GM23338 (cell line): ENCODE data around the gene INTS2. TPM values are rescaled to one million over a fixed set of nuclear protein-coding genes. Genes with fewer than 3 reads are reported as not detected.

Experiments used
- ATAC-seq: fragments of 200-7000 bp; cut with Tn5 transposase; 3 replicates; pipeline ENCODE4 v1.9.1; 2020
- DNase-seq: peaks from one replicate; pipeline ENCODE4 v3.0.0-alpha.2; 2015; ENCODE audit warnings: low spot score
- H2AFZ ChIP-seq: fragments of 200-600 bp; sonication (generic); 2 replicates; pipeline ENCODE4 v1.8.0; 2016; ENCODE audit warnings: antibody characterized with exemption, mild to moderate bottlenecking, moderate library complexity
- H3F3A ChIP-seq: fragments of 200-600 bp; sonication (generic); replicated peaks from 2 replicates; pipeline ENCODE4 v1.8.0; 2017; ENCODE audit warnings: antibody characterized with exemption, mixed run types, low read depth
- H3K27ac ChIP-seq: fragments of 200-600 bp; sonication (generic); 2 replicates; pipeline ENCODE4 v1.6.1; 2016; ENCODE audit warnings: low read depth
- H3K27me3 ChIP-seq: fragments of 200-600 bp; sonication (generic); 2 replicates; pipeline ENCODE4 v1.8.0; 2016; ENCODE audit warnings: mild to moderate bottlenecking, mixed run types, moderate library complexity; ENCODE audit not compliant: insufficient read depth
- H3K36me3 ChIP-seq: fragments of 200-600 bp; sonication (generic); 2 replicates; pipeline ENCODE4 v1.8.0; 2016; ENCODE audit warnings: mild to moderate bottlenecking; ENCODE audit not compliant: insufficient read depth
- H3K4me1 ChIP-seq: fragments of 200-600 bp; sonication (generic); 2 replicates; pipeline ENCODE4 v1.8.0; 2016; ENCODE audit warnings: mild to moderate bottlenecking, moderate library complexity; ENCODE audit not compliant: insufficient read depth
- H3K4me2 ChIP-seq: fragments of 200-600 bp; sonication (generic); 2 replicates; pipeline ENCODE4 v1.7.1; 2017; ENCODE audit warnings: mixed run types
- H3K4me3 ChIP-seq: fragments of 200-600 bp; sonication (generic); 2 replicates; pipeline ENCODE4 v1.6.1; 2016; ENCODE audit warnings: mixed run types
- H3K79me2 ChIP-seq: fragments of 200-600 bp; sonication (generic); replicated peaks from 2 replicates; pipeline ENCODE4 v1.8.0; 2017; ENCODE audit warnings: mild to moderate bottlenecking; ENCODE audit not compliant: insufficient read depth
- H3K9me2 ChIP-seq: fragments of 200-600 bp; sonication (generic); 2 replicates; pipeline ENCODE4 v1.8.0; 2017; ENCODE audit not compliant: insufficient read depth
- H4K20me1 ChIP-seq: fragments of 200-600 bp; sonication (generic); replicated peaks from 2 replicates; pipeline ENCODE4 v1.8.0; 2017; ENCODE audit warnings: mild to moderate bottlenecking; ENCODE audit not compliant: insufficient read depth
- H3K27ac Mint-ChIP-seq: 2 replicates; pipeline ENCODE4 v1.8.0; 2020; ENCODE audit warnings: inconsistent platforms, mild to moderate bottlenecking, moderate library complexity, mixed read lengths
- H3K27me3 Mint-ChIP-seq: 3 replicates; pipeline ENCODE4 v1.8.0; 2022; ENCODE audit warnings: low read depth, mild to moderate bottlenecking, moderate library complexity, mixed read lengths, inconsistent platforms; ENCODE audit not compliant: insufficient read depth, poor library complexity
- H3K36me3 Mint-ChIP-seq: 3 replicates; pipeline ENCODE4 v1.8.0; 2021; ENCODE audit warnings: low read depth, mild to moderate bottlenecking, inconsistent platforms, moderate library complexity, mixed read lengths
- H3K4me1 Mint-ChIP-seq: 3 replicates; pipeline ENCODE4 v1.8.0; 2020; ENCODE audit warnings: mild to moderate bottlenecking, inconsistent platforms, mixed read lengths
- H3K4me3 Mint-ChIP-seq: 3 replicates; pipeline ENCODE4 v1.8.0; 2021; ENCODE audit warnings: moderate library complexity, mild to moderate bottlenecking, inconsistent platforms, mixed read lengths
- H3K9me3 Mint-ChIP-seq: 3 replicates; pipeline ENCODE4 v1.8.0; 2020; ENCODE audit warnings: moderate library complexity, mild to moderate bottlenecking, inconsistent platforms, mixed read lengths
- CREB1 ChIP-seq: fragments of 250-450 bp; sonication (Bioruptor Pico); IDR thresholded peaks from 2 replicates; pipeline ENCODE4 v1.5.0; 2020; ENCODE audit warnings: low read depth, mild to moderate bottlenecking, moderate library complexity
- EZH2 ChIP-seq: fragments of 200-600 bp; sonication (generic); IDR thresholded peaks from one replicate; pipeline ENCODE4 v1.8.0; 2017; ENCODE audit warnings: antibody characterized with exemption, mild to moderate bottlenecking, low read depth; ENCODE audit not compliant: unreplicated experiment
- EZH2phosphoT487 ChIP-seq: fragments of 200-600 bp; sonication (generic); IDR thresholded peaks from one replicate; pipeline ENCODE4 v1.8.1; 2018; ENCODE audit warnings: antibody characterized with exemption; ENCODE audit not compliant: unreplicated experiment
- JUNB ChIP-seq: IDR thresholded peaks from one replicate; pipeline ENCODE4 v1.6.1; 2016; ENCODE audit warnings: antibody characterized with exemption; ENCODE audit not compliant: unreplicated experiment
- POLR2AphosphoS5 ChIP-seq: IDR thresholded peaks from 2 replicates; pipeline ENCODE4 v1.6.1; 2016; ENCODE audit warnings: antibody characterized with exemption, low read depth
- REST ChIP-seq: IDR thresholded peaks from one replicate; pipeline ENCODE4 v1.6.1; 2018; ENCODE audit warnings: antibody characterized with exemption; ENCODE audit not compliant: unreplicated experiment
- STAT1 ChIP-seq: IDR thresholded peaks from one replicate; pipeline ENCODE4 v1.6.1; 2016; ENCODE audit warnings: antibody characterized with exemption; ENCODE audit not compliant: unreplicated experiment
- ZNF114 ChIP-seq: fragments of 250-450 bp; sonication (Bioruptor Pico); IDR thresholded peaks from 2 replicates; pipeline ENCODE4 v1.5.0; 2020; ENCODE audit warnings: mild to moderate bottlenecking, moderate library complexity
- ZNF331 ChIP-seq: fragments of 250-450 bp; sonication (Bioruptor Pico); IDR thresholded peaks from 2 replicates; pipeline ENCODE4 v1.5.0; 2020; ENCODE audit warnings: low read depth, mild to moderate bottlenecking, moderate library complexity
- polyA plus RNA-seq: library from polyadenylated mRNA; unstranded; fragments of >200 nt; fragmentation: Nextera tagmentation; extraction: Ambion mirVana; gene quantifications from 2 replicates; pipeline ENCODE4 v1.2.1, GENCODE V29; 2016
- total RNA-seq: library from RNA; depleted of rRNA; stranded (reverse); fragments of >200 nt; shearing (Covaris generic); gene quantifications from 2 replicates; pipeline ENCODE4 v1.2.3, GENCODE V29; 2014
- TF ChIP-seq, protein P1 (sequence below), 2 experiments: fragments of 200-600 bp in 1 of 2; sonication (generic) in 1 of 2; conservative IDR thresholded peaks; 2 replicates each; pipeline versions ENCODE4 v1.5.1 to v1.6.1; 2016 to 2017; ENCODE audit warnings: antibody characterized with exemption in 2 of 2, low read depth in 2 of 2, mild to moderate bottlenecking in 2 of 2, moderate library complexity in 1 of 2

The INTS2 gene
- total and polyA plus RNA-seq, 2 experiments from 2014 or later: 5.9 to 31.6 TPM

GRCh38 chr17:61955619-61956018 lies 27.8 kb upstream of the INTS2 start:
- H3K27ac Mint-ChIP-seq: no peak overlapping the region

DNA sequence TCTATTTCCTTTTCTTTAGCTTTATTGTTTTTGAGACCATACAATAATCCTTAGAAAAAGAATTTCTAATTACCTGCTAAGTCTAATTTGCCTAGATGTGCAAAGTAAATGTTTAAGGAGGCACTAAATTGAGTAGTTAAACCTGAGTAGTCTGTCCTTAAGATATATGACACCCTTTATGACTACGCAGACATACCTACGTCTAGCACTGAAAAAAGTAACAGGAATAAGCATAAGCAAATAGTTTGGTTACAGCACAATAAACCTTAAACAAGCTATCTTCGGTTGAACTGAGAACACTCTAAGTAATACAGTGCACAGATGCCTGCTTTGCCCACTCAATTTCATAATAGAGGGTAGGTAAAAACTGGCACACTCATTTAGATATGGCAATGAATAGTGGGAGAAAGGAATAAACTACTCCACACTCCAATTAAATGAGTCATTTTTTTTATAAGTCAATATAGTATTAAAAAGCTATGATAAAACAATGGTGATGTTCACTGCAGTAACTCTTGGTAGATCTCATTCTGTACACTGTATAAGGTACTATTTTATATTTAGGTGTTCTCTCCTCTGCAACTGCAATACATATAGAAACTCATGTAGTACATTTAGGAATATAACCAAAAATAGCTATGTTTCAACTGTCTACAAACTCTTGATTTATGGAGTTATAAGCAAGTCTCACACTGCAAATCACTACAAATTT lies 19.7 kb upstream of the INTS2 start:
- Mint-ChIP-seq H3K36me3 (peaks cover 64% of the 10 kb centered on the region), H3K4me1 (no peaks in the 10 kb centered on the region), H3K27me3 (no peaks in the 10 kb centered on the region), H3K9me3 (no peaks in the 10 kb centered on the region), H3K4me3 (no peak overlapping the region), H3K27ac (no peak overlapping the region)
- TF ChIP-seq ZNF114 (CRISPR knock-in tag): no peak
- TF ChIP-seq EZH2phosphoT487: no peak
- no peak for TF ChIP-seq ZNF331 (CRISPR knock-in tag)
- TF ChIP-seq REST: no peak
- TF ChIP-seq, protein P1, sequence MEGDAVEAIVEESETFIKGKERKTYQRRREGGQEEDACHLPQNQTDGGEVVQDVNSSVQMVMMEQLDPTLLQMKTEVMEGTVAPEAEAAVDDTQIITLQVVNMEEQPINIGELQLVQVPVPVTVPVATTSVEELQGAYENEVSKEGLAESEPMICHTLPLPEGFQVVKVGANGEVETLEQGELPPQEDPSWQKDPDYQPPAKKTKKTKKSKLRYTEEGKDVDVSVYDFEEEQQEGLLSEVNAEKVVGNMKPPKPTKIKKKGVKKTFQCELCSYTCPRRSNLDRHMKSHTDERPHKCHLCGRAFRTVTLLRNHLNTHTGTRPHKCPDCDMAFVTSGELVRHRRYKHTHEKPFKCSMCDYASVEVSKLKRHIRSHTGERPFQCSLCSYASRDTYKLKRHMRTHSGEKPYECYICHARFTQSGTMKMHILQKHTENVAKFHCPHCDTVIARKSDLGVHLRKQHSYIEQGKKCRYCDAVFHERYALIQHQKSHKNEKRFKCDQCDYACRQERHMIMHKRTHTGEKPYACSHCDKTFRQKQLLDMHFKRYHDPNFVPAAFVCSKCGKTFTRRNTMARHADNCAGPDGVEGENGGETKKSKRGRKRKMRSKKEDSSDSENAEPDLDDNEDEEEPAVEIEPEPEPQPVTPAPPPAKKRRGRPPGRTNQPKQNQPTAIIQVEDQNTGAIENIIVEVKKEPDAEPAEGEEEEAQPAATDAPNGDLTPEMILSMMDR (conservative IDR thresholded peaks at IDR 0.05; ENCODE audit: low read depth in 2 of 2): no peak
- no peak for TF ChIP-seq POLR2AphosphoS5
- no peak for TF ChIP-seq EZH2
- H3K4me2 ChIP-seq: no peak overlapping the region
- H3K27ac ChIP-seq: no peak overlapping the region; the same call in 1 of the 2 replicates
- H3K4me3 ChIP-seq: no peak overlapping the region
- DNase-seq (no peak), ATAC-seq (no peak)
- no peak overlapping the region for H2AFZ ChIP-seq
- H3K4me1 ChIP-seq: no peaks in the 10 kb centered on the region
- H3K36me3 ChIP-seq: peaks cover 50% of the 10 kb centered on the region
- H3K9me2 ChIP-seq: no peaks in the 10 kb centered on the region
- H3K27me3 ChIP-seq: no peaks in the 10 kb centered on the region
- H3K79me2 ChIP-seq: no peaks in the 10 kb centered on the region
- no peaks in the 10 kb centered on the region for H3F3A ChIP-seq
- no peaks in the 10 kb centered on the region for H4K20me1 ChIP-seq

More at GRCh38 chr17:61955619-61956018, 27.8 kb upstream of the INTS2 start:
- H3K36me3 ChIP-seq: peaks cover 58% of the 10 kb centered on the region
- no peaks in the 10 kb centered on the region for H3K4me1 ChIP-seq
- Mint-ChIP-seq H3K9me3 (no peaks in the 10 kb centered on the region), H3K27me3 (no peaks in the 10 kb centered on the region), H3K36me3 (peaks cover 62% of the 10 kb centered on the region), H3K4me1 (no peaks in the 10 kb centered on the region), H3K4me3 (no peak overlapping the region)
- no peaks in the 10 kb centered on the region for H4K20me1 ChIP-seq
- 0 out of 2 replicates have a peak, but pooled peaks cover 5% of the 10 kb centered on the region for H3F3A ChIP-seq
- no peak overlapping the region for H3K27ac ChIP-seq
- no peak overlapping the region for H3K4me3 ChIP-seq
- DNase-seq (no peak), ATAC-seq (no peak)
- TF ChIP-seq, protein P1 (conservative IDR thresholded peaks at IDR 0.05; ENCODE audit: low read depth in 2 of 2): no peak
- TF ChIP-seq POLR2AphosphoS5 (no peak), ZNF331 (CRISPR knock-in tag) (no peak), STAT1 (no peak), JUNB (no peak), CREB1 (no peak), EZH2phosphoT487 (no peak)
- no peaks in the 10 kb centered on the region for H3K9me2 ChIP-seq
- no peak overlapping the region for H2AFZ ChIP-seq
- no peaks in the 10 kb centered on the region; the same call in 1 of the 2 replicates for H3K79me2 ChIP-seq
- H3K27me3 ChIP-seq: no peaks in the 10 kb centered on the region
- no peak overlapping the region for H3K4me2 ChIP-seq
